Choroid plexus epithelial cell (primary cell): Measurements from ENCODE around the gene ITPR1.
A peak's percentile ranks its signal among the peaks of the same experiment; 100 is the strongest.

Experiments
- DNase-seq: peaks from one replicate; pipeline ENCODE4 v3.0.0-alpha.2; 2010; ENCODE audit warnings: low read depth
- H3K4me3 ChIP-seq: 2 replicates; pipeline ENCODE4 v1.5.1; 2011; ENCODE audit warnings: low read depth, mild to moderate bottlenecking, control low read depth, low read length, moderate library complexity
- CTCF ChIP-seq: conservative IDR thresholded peaks from 2 replicates; pipeline ENCODE4 v1.5.1; 2011; ENCODE audit warnings: low read depth, mild to moderate bottlenecking, control low read depth, inconsistent platforms, low read length, moderate library complexity

The ITPR1 gene

GRCh38 chr3:4852780-4853748 is 359.9 kb downstream of the ITPR1 start:
- H3K4me3 ChIP-seq: no peak overlapping the region
- peak; percentile 53 for DNase-seq

GRCh38 chr3:4853749-4854140 is 360.6 kb downstream of the ITPR1 start:
- H3K4me3 ChIP-seq: no peak overlapping the region

More at GRCh38 chr3:4852780-4853748, 359.9 kb downstream of the ITPR1 start:
- no peak for TF ChIP-seq CTCF

GRCh38 chr3:4855676-4856075 is 362.5 kb downstream of the ITPR1 start:
- no peak for DNase-seq
- H3K4me3 ChIP-seq: no peak overlapping the region
- TF ChIP-seq CTCF: no peak

More at GRCh38 chr3:4853749-4854140, 360.6 kb downstream of the ITPR1 start:
- no peak for TF ChIP-seq CTCF
- no peak for DNase-seq

- DNase-seq: no peak
- TF ChIP-seq CTCF: no peak
These were observed 363.0 kb downstream of the ITPR1 start for GRCh38 chr3:4856136-4856535.

GRCh38 chr3:4856564-4856963 is 363.4 kb downstream of the ITPR1 start:
- no peak overlapping the region for H3K4me3 ChIP-seq
- DNase-seq: no peak
- TF ChIP-seq CTCF: no peak

More at GRCh38 chr3:4856136-4856535, 363.0 kb downstream of the ITPR1 start:
- H3K4me3 ChIP-seq: no peak overlapping the region

GRCh38 chr3:4856986-4857385 is 363.8 kb downstream of the ITPR1 start:
- peak; percentile 25 for DNase-seq
- H3K4me3 ChIP-seq: no peak overlapping the region
- TF ChIP-seq CTCF: no peak
